ENCODE measurements around the gene BPIFB1.

BPIFB1 gene

DNA sequence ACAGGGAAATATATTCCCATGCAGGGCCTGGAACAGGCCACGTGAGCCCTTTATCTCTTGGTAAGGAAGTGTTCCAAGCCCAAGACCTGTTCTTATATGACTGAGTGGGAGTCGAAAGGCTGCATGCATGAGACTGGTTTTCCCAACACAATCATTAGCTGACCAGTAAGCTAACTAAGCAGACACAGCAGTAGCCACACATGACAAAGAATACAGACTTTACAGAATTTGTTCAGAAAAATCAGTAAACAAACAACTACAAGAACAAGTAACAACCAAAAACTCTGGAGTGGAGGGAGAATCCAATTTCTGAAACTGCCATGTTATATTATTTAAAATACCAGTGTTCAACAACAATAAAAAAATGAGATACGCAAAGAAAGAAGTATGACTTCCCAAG lies 30.6 kb upstream of the BPIFB1 start (continued):
- TF ChIP-seq, protein P1, sequence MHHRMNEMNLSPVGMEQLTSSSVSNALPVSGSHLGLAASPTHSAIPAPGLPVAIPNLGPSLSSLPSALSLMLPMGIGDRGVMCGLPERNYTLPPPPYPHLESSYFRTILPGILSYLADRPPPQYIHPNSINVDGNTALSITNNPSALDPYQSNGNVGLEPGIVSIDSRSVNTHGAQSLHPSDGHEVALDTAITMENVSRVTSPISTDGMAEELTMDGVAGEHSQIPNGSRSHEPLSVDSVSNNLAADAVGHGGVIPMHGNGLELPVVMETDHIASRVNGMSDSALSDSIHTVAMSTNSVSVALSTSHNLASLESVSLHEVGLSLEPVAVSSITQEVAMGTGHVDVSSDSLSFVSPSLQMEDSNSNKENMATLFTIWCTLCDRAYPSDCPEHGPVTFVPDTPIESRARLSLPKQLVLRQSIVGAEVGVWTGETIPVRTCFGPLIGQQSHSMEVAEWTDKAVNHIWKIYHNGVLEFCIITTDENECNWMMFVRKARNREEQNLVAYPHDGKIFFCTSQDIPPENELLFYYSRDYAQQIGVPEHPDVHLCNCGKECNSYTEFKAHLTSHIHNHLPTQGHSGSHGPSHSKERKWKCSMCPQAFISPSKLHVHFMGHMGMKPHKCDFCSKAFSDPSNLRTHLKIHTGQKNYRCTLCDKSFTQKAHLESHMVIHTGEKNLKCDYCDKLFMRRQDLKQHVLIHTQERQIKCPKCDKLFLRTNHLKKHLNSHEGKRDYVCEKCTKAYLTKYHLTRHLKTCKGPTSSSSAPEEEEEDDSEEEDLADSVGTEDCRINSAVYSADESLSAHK (tag by site-specific recombination; IDR thresholded peaks at IDR 0.05), result no peak
- no peak for TF ChIP-seq ZSCAN16 (tag by site-specific recombination; IDR thresholded peaks at IDR 0.05)
- TF ChIP-seq RBAK (tag by site-specific recombination; IDR thresholded peaks at IDR 0.05), result no peak

DNA sequence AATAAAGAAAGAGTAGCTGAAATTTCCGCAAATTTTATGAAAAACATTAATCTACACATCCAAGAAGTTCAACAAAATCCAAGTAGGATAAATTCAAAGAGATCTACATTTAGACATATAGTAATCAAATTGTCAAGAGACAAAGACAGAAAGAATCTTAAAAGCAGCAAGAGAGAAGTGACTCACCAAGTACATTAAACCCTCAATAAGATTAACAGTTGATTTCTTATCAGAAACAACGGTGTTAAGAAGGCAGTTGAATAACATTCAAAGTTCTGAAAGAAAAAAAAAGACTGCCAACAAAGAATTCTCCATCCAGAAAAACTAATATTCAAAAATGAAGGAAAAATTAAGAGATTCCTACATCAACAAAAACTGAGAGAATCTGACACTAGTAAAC lies 28.0 kb upstream of the BPIFB1 start:
- ChIA-PET POLR2A (no interaction called here), CTCF (no interaction called here)
- Histone ChIP-seq H3K36me3 (ENCODE audit: control insufficient read depth in 2 of 2, insufficient read depth in 1 of 2, low read length in 2 of 2) (no peaks in the 10 kb centered on the region), H3K4me3 (ENCODE audit: low read depth, low read length) (no peak overlapping the region), H3K27ac (ENCODE audit: extremely low read depth, low read depth, low read length) (no peak overlapping the region), H3K4me1 (ENCODE audit: control insufficient read depth, insufficient read depth, low read length) (no peaks in the 10 kb centered on the region), H3K9me3 (ENCODE audit: control insufficient read depth, insufficient read depth, low read depth, low read length) (no peaks in the 10 kb centered on the region)
- TF ChIP-seq SCRT2 (tag by site-specific recombination; IDR thresholded peaks at IDR 0.05), result no peak
- no peak for TF ChIP-seq ZNF302 (tag by site-specific recombination; IDR thresholded peaks at IDR 0.05; ENCODE audit: low read depth)
- no peak for TF ChIP-seq ZNF677 (tag by site-specific recombination; IDR thresholded peaks at IDR 0.05)
- TF ChIP-seq, protein P2, sequence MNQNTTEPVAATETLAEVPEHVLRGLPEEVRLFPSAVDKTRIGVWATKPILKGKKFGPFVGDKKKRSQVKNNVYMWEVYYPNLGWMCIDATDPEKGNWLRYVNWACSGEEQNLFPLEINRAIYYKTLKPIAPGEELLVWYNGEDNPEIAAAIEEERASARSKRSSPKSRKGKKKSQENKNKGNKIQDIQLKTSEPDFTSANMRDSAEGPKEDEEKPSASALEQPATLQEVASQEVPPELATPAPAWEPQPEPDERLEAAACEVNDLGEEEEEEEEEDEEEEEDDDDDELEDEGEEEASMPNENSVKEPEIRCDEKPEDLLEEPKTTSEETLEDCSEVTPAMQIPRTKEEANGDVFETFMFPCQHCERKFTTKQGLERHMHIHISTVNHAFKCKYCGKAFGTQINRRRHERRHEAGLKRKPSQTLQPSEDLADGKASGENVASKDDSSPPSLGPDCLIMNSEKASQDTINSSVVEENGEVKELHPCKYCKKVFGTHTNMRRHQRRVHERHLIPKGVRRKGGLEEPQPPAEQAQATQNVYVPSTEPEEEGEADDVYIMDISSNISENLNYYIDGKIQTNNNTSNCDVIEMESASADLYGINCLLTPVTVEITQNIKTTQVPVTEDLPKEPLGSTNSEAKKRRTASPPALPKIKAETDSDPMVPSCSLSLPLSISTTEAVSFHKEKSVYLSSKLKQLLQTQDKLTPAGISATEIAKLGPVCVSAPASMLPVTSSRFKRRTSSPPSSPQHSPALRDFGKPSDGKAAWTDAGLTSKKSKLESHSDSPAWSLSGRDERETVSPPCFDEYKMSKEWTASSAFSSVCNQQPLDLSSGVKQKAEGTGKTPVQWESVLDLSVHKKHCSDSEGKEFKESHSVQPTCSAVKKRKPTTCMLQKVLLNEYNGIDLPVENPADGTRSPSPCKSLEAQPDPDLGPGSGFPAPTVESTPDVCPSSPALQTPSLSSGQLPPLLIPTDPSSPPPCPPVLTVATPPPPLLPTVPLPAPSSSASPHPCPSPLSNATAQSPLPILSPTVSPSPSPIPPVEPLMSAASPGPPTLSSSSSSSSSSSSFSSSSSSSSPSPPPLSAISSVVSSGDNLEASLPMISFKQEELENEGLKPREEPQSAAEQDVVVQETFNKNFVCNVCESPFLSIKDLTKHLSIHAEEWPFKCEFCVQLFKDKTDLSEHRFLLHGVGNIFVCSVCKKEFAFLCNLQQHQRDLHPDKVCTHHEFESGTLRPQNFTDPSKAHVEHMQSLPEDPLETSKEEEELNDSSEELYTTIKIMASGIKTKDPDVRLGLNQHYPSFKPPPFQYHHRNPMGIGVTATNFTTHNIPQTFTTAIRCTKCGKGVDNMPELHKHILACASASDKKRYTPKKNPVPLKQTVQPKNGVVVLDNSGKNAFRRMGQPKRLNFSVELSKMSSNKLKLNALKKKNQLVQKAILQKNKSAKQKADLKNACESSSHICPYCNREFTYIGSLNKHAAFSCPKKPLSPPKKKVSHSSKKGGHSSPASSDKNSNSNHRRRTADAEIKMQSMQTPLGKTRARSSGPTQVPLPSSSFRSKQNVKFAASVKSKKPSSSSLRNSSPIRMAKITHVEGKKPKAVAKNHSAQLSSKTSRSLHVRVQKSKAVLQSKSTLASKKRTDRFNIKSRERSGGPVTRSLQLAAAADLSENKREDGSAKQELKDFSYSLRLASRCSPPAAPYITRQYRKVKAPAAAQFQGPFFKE (tag by site-specific recombination; IDR thresholded peaks at IDR 0.05; ENCODE audit: borderline replicate concordance), result no peak
- TF ChIP-seq ZNF112 (tag by site-specific recombination; IDR thresholded peaks at IDR 0.05), result no peak
- TF ChIP-seq ZNF830 (tag by site-specific recombination; IDR thresholded peaks at IDR 0.05; ENCODE audit: low read depth), result no peak
- TF ChIP-seq ZNF629 (tag by site-specific recombination; IDR thresholded peaks at IDR 0.05), result no peak
- TF ChIP-seq ZNF221 (tag by site-specific recombination; IDR thresholded peaks at IDR 0.05; ENCODE audit: borderline replicate concordance), result no peak
- no peak for TF ChIP-seq KLF1 (tag by site-specific recombination; IDR thresholded peaks at IDR 0.05)
- no peak for TF ChIP-seq ZNF664 (tag by site-specific recombination; IDR thresholded peaks at IDR 0.05)
- TF ChIP-seq ZNF426 (tag by site-specific recombination; IDR thresholded peaks at IDR 0.05), result no peak
- TF ChIP-seq, protein P3, sequence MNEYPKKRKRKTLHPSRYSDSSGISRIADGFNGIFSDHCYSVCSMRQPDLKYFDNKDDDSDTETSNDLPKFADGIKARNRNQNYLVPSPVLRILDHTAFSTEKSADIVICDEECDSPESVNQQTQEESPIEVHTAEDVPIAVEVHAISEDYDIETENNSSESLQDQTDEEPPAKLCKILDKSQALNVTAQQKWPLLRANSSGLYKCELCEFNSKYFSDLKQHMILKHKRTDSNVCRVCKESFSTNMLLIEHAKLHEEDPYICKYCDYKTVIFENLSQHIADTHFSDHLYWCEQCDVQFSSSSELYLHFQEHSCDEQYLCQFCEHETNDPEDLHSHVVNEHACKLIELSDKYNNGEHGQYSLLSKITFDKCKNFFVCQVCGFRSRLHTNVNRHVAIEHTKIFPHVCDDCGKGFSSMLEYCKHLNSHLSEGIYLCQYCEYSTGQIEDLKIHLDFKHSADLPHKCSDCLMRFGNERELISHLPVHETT (tag by site-specific recombination; IDR thresholded peaks at IDR 0.05), result no peak
- TF ChIP-seq HOXC10 (CRISPR knock-in tag; IDR thresholded peaks at IDR 0.05), result no peak
- no peak for TF ChIP-seq ZNF621 (tag by site-specific recombination; IDR thresholded peaks at IDR 0.05)
- TF ChIP-seq ZNF660 (tag by site-specific recombination; IDR thresholded peaks at IDR 0.05), result no peak
- TF ChIP-seq HOXD13 (CRISPR knock-in tag; IDR thresholded peaks at IDR 0.05; ENCODE audit: borderline replicate concordance), result no peak
- TF ChIP-seq OSR2 (tag by site-specific recombination; IDR thresholded peaks at IDR 0.05), result no peak
- TF ChIP-seq ZIC2 (tag by site-specific recombination; IDR thresholded peaks at IDR 0.05), result no peak
